ENCODE data around the gene PRRT1. TPM values are rescaled to one million over a fixed set of nuclear protein-coding genes. Genes with fewer than 3 reads are reported as not detected.

PRRT1 gene
- total RNA-seq, 1 experiment from 2014 or later, result 1.9 TPM

DNA sequence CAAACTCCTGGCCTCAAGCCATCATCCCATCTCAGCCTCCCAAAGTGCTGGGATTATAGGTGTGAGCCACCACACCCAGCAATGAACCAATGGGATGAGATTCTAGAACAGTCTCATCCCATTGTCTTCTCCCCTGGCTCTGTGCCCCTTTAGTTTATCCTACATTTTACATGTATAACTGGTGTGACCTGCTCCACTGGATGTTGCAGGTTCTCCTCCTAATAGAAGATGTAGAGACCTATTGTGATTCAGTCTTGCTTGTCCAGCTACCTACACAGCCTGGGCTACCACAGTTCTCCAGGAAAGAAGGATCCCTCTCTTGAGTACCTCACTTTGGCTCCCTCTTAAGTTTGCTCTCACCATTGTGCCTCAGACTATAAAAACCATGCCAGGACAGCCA lies 19.6 kb downstream of the PRRT1 start:
- H3K9ac ChIP-seq (ENCODE audit: extremely low read depth, insufficient read length, low read length), result no peak overlapping the region
- no peak overlapping the region for H2AFZ ChIP-seq (ENCODE audit: low read length)
- no peak overlapping the region for H3K4me2 ChIP-seq (ENCODE audit: insufficient read depth, insufficient read length, low read length)
- no peak for DNase-seq
- no peak overlapping the region for H2BK5ac ChIP-seq (ENCODE audit: insufficient read length, low read length)
- TF ChIP-seq, protein P1, sequence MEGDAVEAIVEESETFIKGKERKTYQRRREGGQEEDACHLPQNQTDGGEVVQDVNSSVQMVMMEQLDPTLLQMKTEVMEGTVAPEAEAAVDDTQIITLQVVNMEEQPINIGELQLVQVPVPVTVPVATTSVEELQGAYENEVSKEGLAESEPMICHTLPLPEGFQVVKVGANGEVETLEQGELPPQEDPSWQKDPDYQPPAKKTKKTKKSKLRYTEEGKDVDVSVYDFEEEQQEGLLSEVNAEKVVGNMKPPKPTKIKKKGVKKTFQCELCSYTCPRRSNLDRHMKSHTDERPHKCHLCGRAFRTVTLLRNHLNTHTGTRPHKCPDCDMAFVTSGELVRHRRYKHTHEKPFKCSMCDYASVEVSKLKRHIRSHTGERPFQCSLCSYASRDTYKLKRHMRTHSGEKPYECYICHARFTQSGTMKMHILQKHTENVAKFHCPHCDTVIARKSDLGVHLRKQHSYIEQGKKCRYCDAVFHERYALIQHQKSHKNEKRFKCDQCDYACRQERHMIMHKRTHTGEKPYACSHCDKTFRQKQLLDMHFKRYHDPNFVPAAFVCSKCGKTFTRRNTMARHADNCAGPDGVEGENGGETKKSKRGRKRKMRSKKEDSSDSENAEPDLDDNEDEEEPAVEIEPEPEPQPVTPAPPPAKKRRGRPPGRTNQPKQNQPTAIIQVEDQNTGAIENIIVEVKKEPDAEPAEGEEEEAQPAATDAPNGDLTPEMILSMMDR (conservative IDR thresholded peaks at IDR 0.05), result no peak
- no peak overlapping the region for H3K18ac ChIP-seq (ENCODE audit: insufficient read length, low read depth, low read length)
- H3K79me2 ChIP-seq (ENCODE audit: insufficient read depth, low read length), result no peaks in the 10 kb centered on the region
- no peak overlapping the region for H2BK12ac ChIP-seq (ENCODE audit: insufficient read length, low read depth, low read length)
- peak overlapping the region in 1 of 3 experiments; percentile 92; a peak in 2 of 7 replicates for H3K27ac Mint-ChIP-seq
- no peak overlapping the region for H3K4me3 Mint-ChIP-seq
- H3K4me1 Mint-ChIP-seq, result peaks cover 16 to 30% of the 10 kb centered on the region in 2 experiments
- peaks cover 3% of the 10 kb centered on the region for H3K23me2 ChIP-seq (ENCODE audit: insufficient read length, low read depth, low read length, poor library complexity, severe bottlenecking)
- H3K9me3 ChIP-seq (ENCODE audit: control insufficient read depth, low read depth, low read length), result no peaks in the 10 kb centered on the region
- H3K56ac ChIP-seq (ENCODE audit: insufficient read length, low read depth, low read length), result no peak overlapping the region
- H2BK20ac ChIP-seq (ENCODE audit: low read depth, low read length, poor library complexity, severe bottlenecking), result no peak overlapping the region
- H3K79me1 ChIP-seq (ENCODE audit: insufficient read depth, low read depth, low read length, poor library complexity, severe bottlenecking), result no peaks in the 10 kb centered on the region
- no peak overlapping the region for H3K27ac ChIP-seq (ENCODE audit: insufficient read length, low read depth, low read length)
- no peak overlapping the region for H2AK5ac ChIP-seq (ENCODE audit: insufficient read length, low read length)
- no peak overlapping the region for H3K14ac ChIP-seq (ENCODE audit: insufficient read depth, low read length)
- H3K27me3 ChIP-seq (ENCODE audit: insufficient read depth, low read length), result no peaks in the 10 kb centered on the region
- no peak overlapping the region for H4K91ac ChIP-seq (ENCODE audit: insufficient read length, low read depth, low read length)
- no peak overlapping the region for H3T11ph ChIP-seq (ENCODE audit: low read length)
- H2BK15ac ChIP-seq (ENCODE audit: low read depth, low read length), result no peak overlapping the region
- H3K36me3 Mint-ChIP-seq (ENCODE audit: insufficient read depth in 1 of 3, low read depth in 3 of 3), result no peaks in the 10 kb centered on the region; a peak in 3 of 7 replicates
- H3K4me1 ChIP-seq (ENCODE audit: insufficient read depth, low read length), result no peaks in the 10 kb centered on the region
- H3K9me3 Mint-ChIP-seq, result no peaks in the 10 kb centered on the region
- H4K8ac ChIP-seq (replicated peaks; ENCODE audit: insufficient read length, low read depth, low read length), result no peak overlapping the region
- no peak overlapping the region for H4K5ac ChIP-seq (ENCODE audit: insufficient read length, low read depth, low read length)
- H4K20me1 ChIP-seq (ENCODE audit: control insufficient read depth, insufficient read depth, insufficient read length), result no peaks in the 10 kb centered on the region
- no peak overlapping the region for H3K4ac ChIP-seq (ENCODE audit: low read depth, low read length)
- H3K27me3 Mint-ChIP-seq (ENCODE audit: low read depth), result peaks cover 8% of the 10 kb centered on the region
- H3K23ac ChIP-seq (ENCODE audit: insufficient read length, low read depth, low read length), result no peak overlapping the region
- no peak overlapping the region for H2BK120ac ChIP-seq (ENCODE audit: low read depth, low read length, poor library complexity, severe bottlenecking)

Measured in H9 (cell line).